ENCODE results near the gene CYTH2. TPM values are rescaled to one million over a fixed set of nuclear protein-coding genes. Genes with fewer than 3 reads are reported as not detected.

Gene CYTH2
- total and polyA plus RNA-seq, 9 of the 15 experiments (the other 6 are each of a cell fraction or from before 2014, with no cell fraction given) = 1.8 to 45.2 (median 23.8) TPM

DNA sequence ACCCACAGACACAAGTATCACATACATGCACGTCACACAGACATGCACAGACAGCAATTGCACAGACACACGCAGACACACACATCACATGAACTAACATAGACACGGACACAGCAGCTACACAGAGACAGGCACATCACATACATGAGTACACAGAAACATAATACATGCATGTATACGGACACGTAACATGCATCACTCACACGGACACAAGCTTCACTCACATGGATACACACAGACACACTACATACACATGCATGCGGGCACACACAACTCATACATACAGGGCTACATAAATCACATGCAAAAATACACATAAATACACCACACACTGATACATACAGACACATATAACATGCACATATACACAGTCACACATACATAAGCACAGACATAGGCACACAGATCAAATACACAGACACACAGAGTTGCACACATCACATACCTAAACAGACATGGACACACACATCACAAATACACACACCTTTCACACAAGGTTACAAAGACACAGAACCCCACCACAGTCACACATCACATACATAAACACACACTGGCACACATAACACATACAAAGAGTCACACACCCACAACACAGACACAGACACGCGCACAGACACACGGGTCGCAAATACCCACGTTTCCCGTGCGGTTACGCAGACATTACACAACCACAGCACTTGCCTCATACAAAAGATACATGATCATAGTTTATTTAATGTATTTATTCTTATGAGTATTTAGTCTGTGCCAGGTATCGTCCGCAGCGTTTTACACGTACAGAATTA lies 43.5 kb downstream of the CYTH2 start (continued):
- TF ChIP-seq, protein P1, sequence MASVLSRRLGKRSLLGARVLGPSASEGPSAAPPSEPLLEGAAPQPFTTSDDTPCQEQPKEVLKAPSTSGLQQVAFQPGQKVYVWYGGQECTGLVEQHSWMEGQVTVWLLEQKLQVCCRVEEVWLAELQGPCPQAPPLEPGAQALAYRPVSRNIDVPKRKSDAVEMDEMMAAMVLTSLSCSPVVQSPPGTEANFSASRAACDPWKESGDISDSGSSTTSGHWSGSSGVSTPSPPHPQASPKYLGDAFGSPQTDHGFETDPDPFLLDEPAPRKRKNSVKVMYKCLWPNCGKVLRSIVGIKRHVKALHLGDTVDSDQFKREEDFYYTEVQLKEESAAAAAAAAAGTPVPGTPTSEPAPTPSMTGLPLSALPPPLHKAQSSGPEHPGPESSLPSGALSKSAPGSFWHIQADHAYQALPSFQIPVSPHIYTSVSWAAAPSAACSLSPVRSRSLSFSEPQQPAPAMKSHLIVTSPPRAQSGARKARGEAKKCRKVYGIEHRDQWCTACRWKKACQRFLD (CRISPR knock-in tag; IDR thresholded peaks at IDR 0.05) = no peak
- TF ChIP-seq THRAP3 (IDR thresholded peaks at IDR 0.05; ENCODE audit: borderline replicate concordance) (no peak), ARID3B (CRISPR knock-in tag; IDR thresholded peaks at IDR 0.05; ENCODE audit: borderline replicate concordance) (no peak), ZNF740 (CRISPR knock-in tag; IDR thresholded peaks at IDR 0.05) (peak; percentile 26; the same call in 1 of the 2 replicates), ZNF740 (tag; IDR thresholded peaks at IDR 0.05) (no peak), ZNF212 (CRISPR knock-in tag; IDR thresholded peaks at IDR 0.05) (no peak), ZNF407 (IDR thresholded peaks at IDR 0.05; ENCODE audit: low read depth) (no peak), ERF (CRISPR knock-in tag; IDR thresholded peaks at IDR 0.05) (no peak), HMG20A (CRISPR knock-in tag; conservative IDR thresholded peaks at IDR 0.05) (no peak), TBL1XR1 (IDR thresholded peaks at IDR 0.05; ENCODE audit: low read length in 2 of 2) (no peak), CGGBP1 (CRISPR knock-in tag; IDR thresholded peaks at IDR 0.05) (no peak)
- TF ChIP-seq, protein P2, sequence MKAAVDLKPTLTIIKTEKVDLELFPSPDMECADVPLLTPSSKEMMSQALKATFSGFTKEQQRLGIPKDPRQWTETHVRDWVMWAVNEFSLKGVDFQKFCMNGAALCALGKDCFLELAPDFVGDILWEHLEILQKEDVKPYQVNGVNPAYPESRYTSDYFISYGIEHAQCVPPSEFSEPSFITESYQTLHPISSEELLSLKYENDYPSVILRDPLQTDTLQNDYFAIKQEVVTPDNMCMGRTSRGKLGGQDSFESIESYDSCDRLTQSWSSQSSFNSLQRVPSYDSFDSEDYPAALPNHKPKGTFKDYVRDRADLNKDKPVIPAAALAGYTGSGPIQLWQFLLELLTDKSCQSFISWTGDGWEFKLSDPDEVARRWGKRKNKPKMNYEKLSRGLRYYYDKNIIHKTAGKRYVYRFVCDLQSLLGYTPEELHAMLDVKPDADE (conservative IDR thresholded peaks at IDR 0.05; ENCODE audit: control insufficient read depth, low read depth, low read length) = no peak

Measured in K562 (cell line).